RCC 7860 (cell line): ENCODE measurements around the gene MTNR1A.
"Not testable (repeated sequence)": the region's sequence is repeated elsewhere in the genome, so short reads cannot be mapped to it uniquely, and the experiment has no call there.

ENCODE experiments used
- DNase-seq: peaks from one replicate; pipeline ENCODE4 v3.0.0-alpha.2; 2015; ENCODE audit warnings: low spot score
- FAIRE-seq: peaks from 2 replicates; lab custom pipeline; 2012; peaks lifted over from hg19 to GRCh38; lab: Jason Lieb, UNC

Gene MTNR1A

DNA sequence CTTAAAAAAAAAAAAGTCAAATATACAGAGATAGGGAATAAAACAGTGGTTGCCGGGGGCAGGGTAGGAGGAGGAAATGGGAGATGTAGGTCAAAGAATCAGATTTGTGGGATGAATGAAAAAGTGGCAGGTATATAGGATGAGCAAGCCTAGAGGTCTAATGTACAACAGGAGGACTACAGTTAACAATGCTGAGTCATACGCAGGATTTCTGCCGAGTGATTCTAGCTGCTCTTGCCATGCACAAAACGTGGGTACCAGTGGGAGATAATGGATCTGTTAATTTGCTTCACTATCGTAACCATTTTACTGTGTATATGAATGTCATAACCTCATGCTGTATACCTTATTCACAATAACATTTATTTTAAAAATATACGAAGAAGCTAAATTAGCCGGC is 10.7 kb upstream of the MTNR1A start:
- no peak for DNase-seq
- FAIRE-seq = no peak

DNA sequence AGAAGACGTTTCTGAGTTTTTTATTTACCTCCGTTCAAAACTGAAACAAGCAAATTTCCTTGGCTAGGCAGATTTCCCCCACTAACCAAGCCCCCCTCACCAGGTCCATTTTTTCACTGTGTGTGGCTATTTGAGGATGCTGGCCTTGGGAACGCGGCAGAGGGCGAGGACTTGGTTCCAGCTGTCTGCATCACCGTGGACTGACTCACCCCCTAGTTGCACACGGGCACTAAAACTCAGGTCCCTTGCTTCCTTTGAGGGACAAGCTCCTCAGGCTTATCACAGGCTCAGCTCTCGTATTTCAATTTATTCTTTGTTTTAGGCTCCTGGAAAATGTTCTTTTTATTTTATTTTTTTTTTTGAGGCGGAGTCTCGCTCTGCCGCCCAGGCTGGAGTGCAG is 8.4 kb upstream of the MTNR1A start:
- DNase-seq (no peak), FAIRE-seq (no peak)

DNA sequence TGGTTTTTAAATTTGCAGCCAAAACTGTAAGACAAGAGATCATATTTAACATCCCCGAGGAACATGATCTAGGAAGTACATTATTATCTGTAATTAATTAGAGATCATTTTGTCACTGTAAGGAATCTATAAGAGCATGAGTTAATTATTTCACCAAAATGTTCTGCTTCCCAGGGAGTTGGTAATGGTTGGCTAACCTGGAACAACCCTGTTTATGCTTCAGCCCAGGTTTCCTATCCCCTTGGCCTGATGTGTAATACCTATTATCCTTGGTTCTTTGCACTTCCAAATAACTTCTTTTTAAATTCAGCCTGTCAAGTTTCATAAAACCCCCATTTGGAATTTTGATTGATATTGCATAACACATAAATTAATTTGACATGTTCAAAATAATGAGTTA is 6.4 kb upstream of the MTNR1A start:
- FAIRE-seq = no peak

DNA sequence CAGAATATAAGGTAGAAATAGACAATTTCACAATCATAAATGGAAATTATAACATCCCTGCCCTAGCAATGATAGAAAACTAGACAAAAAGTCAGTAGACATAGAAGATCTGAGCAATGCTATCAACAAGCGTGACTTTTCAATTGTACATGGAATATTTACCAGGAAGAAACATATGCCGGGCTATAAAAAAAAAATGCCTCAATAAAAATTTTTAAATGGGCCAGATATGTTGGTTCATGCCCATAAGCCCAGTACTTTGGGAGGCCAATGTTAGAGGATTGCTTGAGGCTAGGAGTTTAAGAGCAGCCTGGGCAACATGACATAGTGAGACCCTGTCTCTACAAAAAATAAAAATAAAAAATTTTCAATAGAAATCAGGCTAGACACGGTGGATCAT is 5.3 kb upstream of the MTNR1A start:
- FAIRE-seq = no peak
- no peak for DNase-seq

More for the DNA sequence above, 6.4 kb upstream of the MTNR1A start:
- no peak for DNase-seq

DNA sequence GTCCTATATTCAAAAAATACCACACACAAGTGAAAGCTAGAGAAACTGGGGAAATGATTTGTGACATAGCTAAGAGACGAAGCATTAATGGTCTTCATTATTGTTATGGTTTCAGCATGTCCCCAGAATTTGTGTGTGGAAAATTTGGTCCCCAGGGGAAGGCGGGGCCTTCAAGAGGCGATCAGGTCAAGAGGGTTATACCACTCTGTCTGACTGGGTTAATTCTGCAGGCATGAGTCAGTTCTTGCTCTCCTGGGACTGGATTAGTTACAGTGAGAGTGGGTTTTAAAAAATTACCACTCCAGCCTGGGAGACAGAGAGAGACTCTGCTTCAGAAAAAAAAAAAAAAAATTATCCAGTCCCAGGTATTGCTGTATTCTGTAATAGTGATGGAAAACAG is 2.1 kb upstream of the MTNR1A start:
- no peak for FAIRE-seq
- no peak for DNase-seq

DNA sequence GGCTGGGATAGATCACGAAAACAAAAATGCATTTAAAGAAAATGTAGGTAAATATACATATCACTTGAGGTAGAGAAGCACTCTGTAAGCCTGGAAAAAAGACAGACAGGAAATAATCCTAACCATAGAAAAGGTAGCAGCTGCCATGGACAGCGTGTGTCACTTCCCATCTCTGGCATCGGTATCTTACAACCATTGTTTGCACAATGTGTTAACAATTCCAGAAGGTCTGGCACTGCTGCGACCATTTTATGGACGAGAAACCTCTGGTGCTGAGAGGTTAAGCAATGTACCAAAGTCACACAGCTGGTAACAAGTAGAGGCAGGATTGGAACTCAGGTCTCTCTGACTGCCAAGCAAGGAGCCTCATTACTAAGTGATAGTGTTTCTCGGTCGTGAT is 1.7 kb upstream of the MTNR1A start:
- no peak for DNase-seq

DNA sequence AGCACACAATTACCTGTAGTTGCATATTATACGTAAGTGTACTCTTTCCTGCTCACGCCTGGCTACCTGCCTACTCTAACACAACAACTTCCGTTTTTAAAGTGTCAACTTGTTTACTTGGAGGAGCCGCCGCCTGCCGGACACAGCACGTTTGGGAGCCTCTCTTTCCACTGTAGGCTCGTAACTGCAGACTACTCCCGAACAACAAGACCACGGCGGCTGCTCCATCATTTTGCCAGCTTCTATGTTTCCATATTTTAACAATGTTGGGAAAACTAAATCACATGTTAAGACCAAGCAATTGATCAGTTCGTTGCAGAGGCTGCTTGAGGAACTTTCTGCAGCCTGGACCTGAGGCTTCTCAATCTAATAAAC is 841 bp downstream of the MTNR1A start:
- FAIRE-seq = no peak
- no peak for DNase-seq

More for the DNA sequence above, 1.7 kb upstream of the MTNR1A start:
- FAIRE-seq = no peak

DNA sequence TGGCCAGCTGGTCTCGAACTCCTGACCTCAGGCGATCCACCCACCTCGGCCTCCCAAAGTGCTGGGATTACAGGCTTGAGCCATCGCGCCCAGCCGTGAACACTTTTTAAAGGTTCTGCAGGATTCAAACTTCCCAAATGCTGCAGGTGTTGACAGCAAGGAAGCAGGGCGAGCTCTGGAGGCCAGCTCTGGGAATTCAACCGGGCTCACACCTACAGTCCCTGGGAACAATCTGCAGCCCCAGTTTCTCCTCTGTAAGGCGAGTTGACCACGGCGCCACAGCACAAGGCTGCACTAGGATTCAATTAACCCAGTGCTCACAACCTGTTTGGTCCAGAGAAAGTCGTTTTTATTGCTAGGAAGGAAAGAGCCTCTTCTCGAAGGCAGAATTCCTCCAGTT is 1.6 kb downstream of the MTNR1A start:
- DNase-seq (no peak), FAIRE-seq (no peak)

DNA sequence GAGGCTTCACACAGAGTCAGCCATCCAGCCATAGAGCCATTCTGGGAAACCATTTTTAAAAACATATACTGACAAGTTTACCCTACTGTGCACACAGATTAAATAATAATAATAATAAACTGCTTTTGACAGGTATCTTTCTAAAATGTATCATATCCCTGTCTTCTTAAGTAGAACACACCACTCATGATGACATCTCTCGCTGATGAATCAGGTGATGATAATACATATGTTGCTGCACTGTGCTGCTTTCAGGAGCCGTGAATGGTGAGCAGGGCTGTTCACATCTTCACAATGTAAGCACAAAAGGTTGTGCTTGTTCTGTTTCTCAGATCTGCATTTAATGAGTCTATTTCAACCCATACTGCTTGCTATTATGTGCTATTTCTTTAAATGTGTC is 3.5 kb downstream of the MTNR1A start:
- no peak for FAIRE-seq

DNA sequence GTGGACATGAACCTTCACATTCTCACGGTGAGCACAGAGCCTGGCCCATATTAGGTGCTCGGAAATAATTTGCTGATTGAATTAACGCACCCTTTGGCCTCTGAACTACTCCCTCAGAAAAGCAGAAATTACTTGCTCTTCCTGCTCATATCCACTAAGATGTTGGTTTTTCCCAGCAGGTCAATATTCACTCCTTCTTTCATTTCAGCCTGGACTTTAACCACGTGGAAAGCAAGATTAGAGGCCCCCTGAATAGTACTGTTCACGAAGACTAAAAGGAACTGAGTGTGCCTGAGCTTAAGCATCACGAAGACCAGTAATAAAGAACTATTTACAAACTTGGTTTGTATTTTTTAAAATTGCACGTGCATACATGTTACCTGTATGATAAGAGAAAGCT is 9.9 kb downstream of the MTNR1A start:
- FAIRE-seq (no peak), DNase-seq (no peak)

More for the DNA sequence above, 3.5 kb downstream of the MTNR1A start:
- no peak for DNase-seq

DNA sequence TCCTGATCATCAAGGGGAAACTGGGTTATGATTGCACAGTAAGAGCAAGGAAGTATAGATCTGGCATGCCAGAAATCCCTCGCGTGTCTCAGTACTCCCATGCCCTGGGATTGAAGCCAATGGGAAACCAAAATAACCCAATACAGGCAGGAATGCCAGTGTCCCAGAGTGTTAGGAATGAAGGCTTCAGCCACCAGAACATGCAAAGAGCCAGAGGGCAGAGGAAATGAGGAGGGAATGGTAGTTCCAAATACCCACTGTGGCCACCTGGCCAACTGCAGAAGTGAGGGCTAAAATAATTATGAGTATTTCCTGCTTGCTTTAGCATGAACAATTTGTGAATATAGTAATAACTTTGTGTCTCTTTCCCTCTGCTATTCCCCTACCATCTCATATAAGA is 12.2 kb downstream of the MTNR1A start:
- DNase-seq (no peak), FAIRE-seq (no peak)

DNA sequence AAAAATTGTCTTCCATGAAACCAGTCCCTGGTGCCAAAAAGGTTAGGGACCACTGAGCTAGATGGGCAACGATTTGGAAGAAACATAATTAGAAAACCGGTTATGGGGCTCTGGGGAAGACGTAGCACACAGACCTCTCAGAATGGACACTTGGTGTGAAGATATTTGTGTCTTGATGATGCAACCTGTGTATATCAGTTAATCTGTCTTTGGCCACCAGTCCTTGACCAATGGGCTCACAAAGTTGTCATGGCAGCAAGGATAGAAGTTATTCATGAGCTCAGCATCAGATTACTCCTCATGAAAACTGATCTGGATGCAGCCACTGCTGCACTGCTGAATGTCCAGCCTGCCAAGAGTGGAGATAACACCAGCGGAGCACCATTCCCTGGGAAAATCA is 13.6 kb downstream of the MTNR1A start:
- DNase-seq = no peak
- FAIRE-seq = no peak

DNA sequence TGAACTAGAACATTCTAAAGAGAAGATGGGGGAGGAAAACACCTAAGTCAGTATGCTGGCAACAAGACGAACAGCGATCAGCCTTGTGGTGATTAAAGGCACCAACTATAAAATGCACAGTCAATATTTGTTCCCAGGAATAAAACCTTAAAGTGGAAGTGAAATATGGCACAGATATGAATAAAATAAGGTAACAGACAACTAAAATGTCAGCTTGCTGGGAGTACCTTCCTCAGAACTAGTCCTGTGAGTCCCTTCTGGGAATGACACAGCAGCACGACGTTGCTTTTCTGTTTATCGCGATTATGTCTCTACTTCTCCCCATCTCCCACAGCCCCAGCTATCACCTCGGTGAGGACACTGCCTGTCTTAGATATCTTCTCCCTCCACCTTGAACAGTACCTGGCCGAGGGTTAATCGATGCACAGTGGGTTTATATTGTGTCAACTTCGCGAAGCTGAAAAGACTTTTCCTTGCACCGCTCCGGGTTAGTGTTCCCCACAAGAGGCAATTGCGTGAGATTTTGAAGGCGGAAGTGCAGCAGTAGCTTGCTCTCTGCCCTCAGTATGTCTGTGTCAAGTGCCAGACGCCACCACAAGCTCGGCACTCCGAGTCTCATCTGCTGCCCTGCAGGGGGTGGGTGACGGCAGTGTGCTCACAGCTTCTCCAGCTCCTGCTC is 17.4 kb downstream of the MTNR1A start:
- no peak for DNase-seq
- no peak for FAIRE-seq

DNA sequence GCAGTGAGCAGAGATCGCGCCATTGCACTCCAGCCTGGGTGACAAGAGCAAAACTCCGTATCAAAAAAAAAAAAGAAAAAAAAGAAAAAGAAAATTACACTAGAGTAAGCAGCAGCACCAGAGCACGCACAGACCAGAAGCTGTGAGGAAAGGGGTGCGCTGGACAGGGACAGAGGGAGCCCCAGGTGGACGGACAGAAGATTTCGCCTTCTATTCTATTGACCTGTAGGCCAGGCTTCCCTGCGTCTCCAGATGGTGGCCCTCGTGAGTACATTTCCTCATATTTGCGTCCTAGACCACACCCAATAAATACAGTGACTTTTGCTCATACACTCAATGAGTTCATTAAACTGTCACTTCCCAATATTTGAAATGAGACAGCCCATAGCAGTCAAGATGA is 19.1 kb downstream of the MTNR1A start:
- no peak for DNase-seq
- no peak for FAIRE-seq

DNA sequence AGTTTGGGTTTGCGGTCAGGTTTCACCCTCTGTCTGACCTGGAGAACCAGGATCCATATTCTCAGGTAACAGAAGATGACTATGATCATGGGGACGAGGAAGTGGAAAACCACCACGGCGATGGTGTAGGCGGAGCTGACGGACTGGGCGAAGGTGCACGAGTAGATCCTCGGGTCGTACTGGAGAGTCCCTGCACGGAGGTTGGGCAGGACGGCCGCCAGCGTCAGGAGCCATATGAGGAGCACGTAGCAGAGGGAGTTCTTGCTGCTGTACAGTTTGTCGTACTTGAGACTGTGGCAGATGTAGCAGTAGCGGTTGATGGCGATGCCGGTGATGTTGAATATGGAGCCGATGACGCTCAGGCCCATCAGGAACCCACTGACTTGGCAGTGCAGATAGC is 21.3 kb downstream of the MTNR1A start:
- FAIRE-seq = no peak
- DNase-seq = no peak

DNA sequence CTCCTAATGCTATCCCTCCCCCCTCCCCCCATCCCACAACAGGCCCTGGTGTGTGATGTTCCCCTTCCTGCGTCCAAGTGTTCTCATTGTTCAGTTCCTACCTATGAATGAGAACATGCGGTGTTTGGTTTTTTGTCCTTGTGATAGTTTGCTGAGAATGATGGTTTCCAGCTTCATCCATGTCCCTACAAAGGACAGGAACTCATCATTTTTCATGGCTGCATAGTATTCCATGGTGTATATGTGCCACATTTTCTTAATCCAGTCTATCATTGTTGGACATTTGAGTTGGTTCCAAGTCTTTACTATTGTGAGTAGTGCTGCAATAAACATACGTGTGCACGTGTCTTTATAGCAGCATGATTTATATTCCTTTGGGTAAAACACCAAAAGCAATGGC is 31.4 kb downstream of the MTNR1A start:
- not testable (repeated sequence) for DNase-seq, FAIRE-seq

DNA sequence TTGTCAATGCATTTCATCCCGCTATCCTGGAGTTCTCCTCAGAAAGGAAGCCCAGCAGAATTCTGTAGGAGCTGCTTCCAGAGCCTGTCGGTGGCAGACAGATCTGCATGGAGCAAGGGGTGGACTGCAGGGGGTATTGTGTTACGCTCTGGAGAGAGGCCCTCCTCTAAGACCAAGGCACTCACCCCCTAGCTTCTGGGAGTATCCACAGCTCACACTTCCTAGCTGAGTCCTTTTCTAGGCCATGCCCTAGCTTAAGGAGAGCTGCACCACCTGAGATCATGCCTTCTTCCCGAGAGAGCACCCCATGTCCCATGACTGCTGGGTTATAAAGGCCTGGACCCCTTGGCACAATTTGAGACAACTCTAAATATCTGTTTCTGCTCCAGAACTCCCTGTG is 39.1 kb downstream of the MTNR1A start:
- FAIRE-seq (no peak), DNase-seq (no peak)

DNA sequence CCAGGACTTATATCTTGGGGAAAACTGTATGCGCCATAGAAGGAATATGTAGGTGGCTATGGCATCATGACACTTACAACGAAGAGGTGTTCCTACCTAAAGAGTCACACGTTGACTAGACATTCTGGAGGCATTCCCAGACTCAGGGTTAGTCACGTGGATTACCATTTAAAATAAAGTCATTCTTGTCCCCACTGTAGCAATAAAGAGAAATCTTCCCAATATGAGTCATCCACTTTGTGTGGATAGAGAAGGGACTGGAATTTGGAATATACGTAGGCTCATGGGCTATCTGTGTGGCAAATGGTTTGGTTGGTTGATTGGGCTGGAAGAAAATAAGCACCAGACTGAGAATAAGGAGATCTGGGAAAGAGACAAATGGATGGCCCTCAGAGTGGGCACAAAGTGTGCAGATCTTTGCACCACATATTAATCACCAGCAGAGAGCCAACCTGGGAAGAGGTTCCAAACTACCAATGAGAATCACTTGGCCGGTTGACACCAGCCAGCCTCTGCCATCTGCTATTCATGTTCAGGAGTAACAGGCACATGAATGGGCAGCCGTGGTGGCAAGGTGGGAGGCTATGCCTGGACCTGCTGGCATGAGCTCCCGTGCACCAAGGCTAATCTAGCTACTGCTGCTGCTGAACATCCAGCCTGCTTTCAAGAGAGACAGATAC is 41.0 kb downstream of the MTNR1A start:
- DNase-seq (no peak), FAIRE-seq (no peak)

DNA sequence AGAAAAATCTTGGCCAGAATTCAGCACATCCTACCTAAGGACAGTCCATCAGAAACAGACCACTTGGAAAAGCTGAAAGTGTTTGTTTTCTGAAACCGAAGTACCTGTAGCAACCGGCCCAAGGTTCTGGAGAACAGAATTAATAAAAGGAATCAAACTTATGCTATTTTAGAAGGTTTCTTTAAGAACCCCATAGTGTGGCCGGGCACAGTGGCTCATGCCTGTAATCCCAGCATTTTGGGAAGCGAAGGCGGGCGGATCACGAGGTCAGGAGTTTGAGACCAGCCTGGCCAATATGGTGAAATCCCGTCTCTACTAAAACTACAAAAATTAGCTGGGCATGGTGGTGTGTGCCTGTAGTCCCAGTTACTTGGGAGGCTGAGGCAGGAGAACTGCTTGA is 50.6 kb downstream of the MTNR1A start:
- FAIRE-seq, DNase-seq: not testable (repeated sequence)

DNA sequence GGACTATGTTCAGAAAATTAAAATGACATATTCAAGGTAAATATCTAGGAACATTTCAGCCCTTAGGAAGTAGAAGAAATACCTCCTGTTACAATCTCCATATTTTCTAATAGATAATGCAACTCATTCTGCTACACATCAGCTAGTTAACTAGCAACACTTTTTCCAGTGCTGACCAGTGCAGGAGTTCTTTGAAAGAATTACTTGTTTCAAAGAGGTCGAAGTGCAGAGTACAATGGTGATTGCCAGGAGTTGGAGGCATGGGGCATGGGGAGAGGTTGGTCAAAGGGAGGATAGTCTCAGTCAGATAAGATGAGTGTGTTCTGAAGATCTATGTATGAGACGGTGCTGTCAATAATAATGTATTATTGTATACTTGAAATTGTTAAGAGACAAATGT is 53.1 kb downstream of the MTNR1A start:
- no peak for DNase-seq
- FAIRE-seq = no peak

DNA sequence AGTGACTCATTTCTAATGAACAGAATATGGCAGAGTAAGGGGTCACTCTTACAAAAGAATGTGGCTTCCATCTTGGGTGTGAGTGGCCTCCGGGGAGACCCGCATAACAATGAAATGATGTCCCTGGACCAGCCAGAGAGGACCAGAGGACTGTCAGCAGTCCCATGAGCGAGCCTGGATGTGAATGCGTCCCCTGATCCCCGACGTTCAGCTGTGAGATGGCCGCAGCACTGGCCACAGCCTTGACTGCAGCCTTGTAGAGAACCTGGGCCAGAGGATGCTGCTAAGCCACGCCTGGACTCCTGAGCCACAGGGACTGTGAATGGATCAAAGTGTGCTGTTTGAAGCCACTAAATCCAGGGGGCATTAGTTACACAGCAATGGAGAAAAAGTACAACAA is 53.8 kb downstream of the MTNR1A start:
- FAIRE-seq = no peak
- DNase-seq = no peak

DNA sequence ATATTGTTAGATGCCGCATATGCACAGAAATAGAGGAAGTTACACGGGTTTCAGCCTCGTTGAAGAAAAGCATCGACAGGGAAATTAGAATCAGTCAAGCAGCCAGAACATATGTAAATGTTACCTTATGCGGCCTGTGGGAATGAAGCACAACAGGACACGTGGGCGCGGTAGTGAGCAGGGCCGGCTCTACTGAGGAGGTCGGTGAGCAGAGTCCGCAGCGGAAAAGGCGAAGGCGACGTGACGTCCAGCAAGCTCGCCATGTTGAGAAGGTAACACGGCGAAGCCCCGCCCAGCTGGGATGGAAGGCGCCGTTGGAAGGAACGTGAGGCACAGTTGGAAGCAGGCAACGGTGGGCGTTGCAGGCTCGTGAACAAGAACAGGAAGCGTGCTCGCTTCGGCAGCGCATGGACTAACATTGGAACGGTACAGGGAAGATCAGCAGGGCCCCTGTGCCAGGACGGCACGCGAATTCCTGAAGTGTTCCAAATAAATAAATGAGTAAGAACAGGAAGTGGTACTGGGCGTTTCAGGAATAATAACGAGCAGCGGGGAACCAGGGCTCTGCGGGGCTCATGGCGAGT is 54.6 kb downstream of the MTNR1A start:
- DNase-seq = no peak
- FAIRE-seq = no peak
